Keratinocyte (primary cell): Measurements from ENCODE around the gene SBNO2. TPM values are rescaled to one million over a fixed set of nuclear protein-coding genes. Genes with fewer than 3 reads are reported as not detected.

Experiments
- DNase-seq: peaks from one replicate; pipeline ENCODE4 v3.0.0-alpha.2; 2011; ENCODE audit warnings: low read depth, missing footprints, low spot score
- FAIRE-seq: peaks from 2 replicates; lab custom pipeline; 2011; peaks lifted over from hg19 to GRCh38; lab: Jason Lieb, UNC
- H2AFZ ChIP-seq: 2 replicates; pipeline ENCODE4 v1.6.0; 2012; ENCODE audit warnings: low read length, control low read depth, inconsistent platforms; ENCODE audit not compliant: control insufficient read depth
- H3K27ac ChIP-seq: 2 replicates; pipeline ENCODE4 v1.5.1; 2011; ENCODE audit warnings: low read length; ENCODE audit not compliant: control insufficient read depth, insufficient read depth
- H3K27me3 ChIP-seq: 3 replicates; pipeline ENCODE4 v1.6.0; 2011; ENCODE audit warnings: low read length; ENCODE audit not compliant: control insufficient read depth, insufficient read depth; ENCODE audit errors: extremely low read depth
- H3K36me3 ChIP-seq, 2 experiments: 2 replicates in 1 of 2; 3 replicates in 1 of 2; pipeline ENCODE4 v1.5.1; 2011; ENCODE audit warnings: low read length in 2 of 2, mild to moderate bottlenecking in 1 of 2; ENCODE audit not compliant: control insufficient read depth in 2 of 2, insufficient read depth in 2 of 2; ENCODE audit errors: extremely low read depth in 1 of 2
- H3K4me1 ChIP-seq: 3 replicates; pipeline ENCODE4 v1.5.1; 2011; ENCODE audit warnings: low read length; ENCODE audit not compliant: control insufficient read depth, insufficient read depth; ENCODE audit errors: extremely low read depth
- H3K4me2 ChIP-seq: 3 replicates; pipeline ENCODE4 v1.6.0; 2011; ENCODE audit warnings: low read depth, low read length; ENCODE audit not compliant: control insufficient read depth, insufficient read depth; ENCODE audit errors: extremely low read depth
- H3K4me3 ChIP-seq, 3 experiments: fragments of 200-600 bp in 1 of 3; sonication (generic) in 1 of 3; 2 replicates in 2 of 3; 3 replicates in 1 of 3; pipeline ENCODE4 v1.5.1; 2011 to 2016; ENCODE audit warnings: low read length in 3 of 3, mild to moderate bottlenecking in 3 of 3, control low read depth in 2 of 3, inconsistent platforms in 1 of 3, low read depth in 1 of 3, mixed read lengths in 1 of 3, mixed run types in 1 of 3, moderate library complexity in 1 of 3; ENCODE audit not compliant: control insufficient read depth in 2 of 3, insufficient read depth in 2 of 3; ENCODE audit errors: extremely low read depth in 1 of 3
- H3K79me2 ChIP-seq: 2 replicates; pipeline ENCODE4 v1.6.0; 2012; ENCODE audit warnings: low read length; ENCODE audit not compliant: control insufficient read depth, insufficient read depth
- H3K9ac ChIP-seq: 3 replicates; pipeline ENCODE4 v1.6.0; 2011; ENCODE audit warnings: low read length; ENCODE audit not compliant: control insufficient read depth, insufficient read depth; ENCODE audit errors: extremely low read depth
- H3K9me1 ChIP-seq: 3 replicates; pipeline ENCODE4 v1.6.0; 2011; ENCODE audit warnings: low read length; ENCODE audit not compliant: control insufficient read depth, insufficient read depth; ENCODE audit errors: extremely low read depth
- H3K9me3 ChIP-seq: 2 replicates; pipeline ENCODE4 v1.5.1; 2012; ENCODE audit warnings: low read depth, low read length; ENCODE audit not compliant: control insufficient read depth
- H4K20me1 ChIP-seq: 3 replicates; pipeline ENCODE4 v1.6.0; 2011; ENCODE audit warnings: low read length; ENCODE audit not compliant: control insufficient read depth, insufficient read depth; ENCODE audit errors: extremely low read depth
- EZH2 ChIP-seq: IDR thresholded peaks from one replicate; pipeline ENCODE4 v1.6.1; 2012; ENCODE audit warnings: inconsistent platforms, mild to moderate bottlenecking, low read length, moderate library complexity
- dilution Hi-C: fragments of 300-500 bp; cut with MboI; formaldehyde crosslinking; loops from one replicate; pipeline ENCODE4 v1.7.0; 2020; ENCODE audit warnings: low sequenced_read_pairs; ENCODE audit not compliant: extremely low pct_ligation_motif_present
- polyA plus RNA-seq, 5 experiments: library from polyadenylated mRNA; depleted of rRNA in 3 of 5; stranded (reverse) in 3 of 5; stranded (forward) in 1 of 5; unstranded in 1 of 5; fragments of >200 nt; gene quantifications; 1 replicate in 1 of 5; 2 replicates in 3 of 5; 3 replicates in 1 of 5; pipeline versions ENCODE4 v1.2.1 to v1.2.3, GENCODE V29; 2011 to 2012; ENCODE audit warnings: missing spikeins in 2 of 5, low read depth in 1 of 5, low replicate concordance in 1 of 5
- TF ChIP-seq, protein P1 (sequence below), 3 experiments: IDR thresholded peaks in 1 of 3; conservative IDR thresholded peaks in 1 of 3; optimal IDR thresholded peaks in 1 of 3; 2 replicates in 2 of 3; 3 replicates in 1 of 3; pipeline versions ENCODE3 to v1.5.1; 2011; ENCODE audit warnings: low read length in 3 of 3, mild to moderate bottlenecking in 3 of 3, moderate library complexity in 2 of 3, control low read depth in 1 of 3, inconsistent platforms in 1 of 3; ENCODE audit not compliant: insufficient read depth in 2 of 3; ENCODE audit errors: extremely low read depth in 1 of 3

SBNO2 gene
- polyA plus RNA-seq, 1 donor (not counting 4 experiments of a cell fraction or from before 2014, with no cell fraction given), result 10.9 TPM

DNA sequence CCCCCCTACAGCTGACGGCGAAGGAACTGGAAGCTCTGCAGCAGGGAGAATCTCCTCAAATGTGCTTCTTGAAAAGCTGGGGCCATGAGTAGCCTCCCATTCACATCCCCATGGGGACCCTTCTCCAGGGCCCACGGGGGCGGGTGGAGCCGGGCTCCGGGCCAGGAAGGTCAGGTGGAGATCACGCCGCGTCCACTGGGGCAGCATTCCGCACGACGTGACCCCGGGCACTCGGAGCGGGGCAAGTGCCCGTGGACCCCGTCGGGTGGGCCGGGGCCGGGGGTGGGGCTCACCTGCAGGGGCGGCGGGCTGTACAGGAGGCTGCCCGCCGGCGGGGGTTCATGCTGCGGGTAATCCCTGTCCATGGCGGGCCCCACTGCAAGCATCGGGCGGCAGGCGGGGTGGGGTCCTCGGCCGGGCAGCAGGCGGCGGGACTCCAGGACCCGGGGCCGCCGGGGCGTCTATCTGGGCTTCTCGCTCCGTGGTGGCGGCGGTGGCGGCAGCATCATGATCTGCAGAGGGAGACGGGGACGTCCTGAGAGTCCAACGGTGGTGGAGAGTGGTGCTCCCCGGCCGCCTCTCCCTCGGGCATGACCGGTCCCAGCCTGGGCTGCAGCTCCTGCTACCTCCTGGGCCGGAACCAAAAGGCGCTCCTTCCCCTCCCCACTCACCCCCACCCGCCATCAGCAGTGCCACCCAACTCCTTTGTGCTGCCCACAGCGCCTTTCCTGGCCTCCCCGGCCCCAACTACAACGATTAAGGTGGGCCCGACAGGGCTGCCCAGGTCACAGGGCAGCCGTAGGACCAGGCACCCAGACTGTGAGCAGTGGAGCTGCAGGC lies 20.0 kb downstream of the SBNO2 start:
- dilution Hi-C loops, result no loop called here
- peaks cover 73% of the 10 kb centered on the region for H3K79me2 ChIP-seq
- DNase-seq, result no peak
- H3K9me3 ChIP-seq, result no peaks in the 10 kb centered on the region
- H3K36me3 ChIP-seq, result peaks cover 21 to 32% of the 10 kb centered on the region in 2 experiments
- TF ChIP-seq, protein P1, sequence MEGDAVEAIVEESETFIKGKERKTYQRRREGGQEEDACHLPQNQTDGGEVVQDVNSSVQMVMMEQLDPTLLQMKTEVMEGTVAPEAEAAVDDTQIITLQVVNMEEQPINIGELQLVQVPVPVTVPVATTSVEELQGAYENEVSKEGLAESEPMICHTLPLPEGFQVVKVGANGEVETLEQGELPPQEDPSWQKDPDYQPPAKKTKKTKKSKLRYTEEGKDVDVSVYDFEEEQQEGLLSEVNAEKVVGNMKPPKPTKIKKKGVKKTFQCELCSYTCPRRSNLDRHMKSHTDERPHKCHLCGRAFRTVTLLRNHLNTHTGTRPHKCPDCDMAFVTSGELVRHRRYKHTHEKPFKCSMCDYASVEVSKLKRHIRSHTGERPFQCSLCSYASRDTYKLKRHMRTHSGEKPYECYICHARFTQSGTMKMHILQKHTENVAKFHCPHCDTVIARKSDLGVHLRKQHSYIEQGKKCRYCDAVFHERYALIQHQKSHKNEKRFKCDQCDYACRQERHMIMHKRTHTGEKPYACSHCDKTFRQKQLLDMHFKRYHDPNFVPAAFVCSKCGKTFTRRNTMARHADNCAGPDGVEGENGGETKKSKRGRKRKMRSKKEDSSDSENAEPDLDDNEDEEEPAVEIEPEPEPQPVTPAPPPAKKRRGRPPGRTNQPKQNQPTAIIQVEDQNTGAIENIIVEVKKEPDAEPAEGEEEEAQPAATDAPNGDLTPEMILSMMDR (optimal IDR thresholded peaks at IDR 0.05 in 1 of 3, IDR thresholded peaks at IDR 0.05 in 1 of 3, conservative IDR thresholded peaks at IDR 0.05 in 1 of 3; ENCODE audit: extremely low read depth in 1 of 3, insufficient read depth in 2 of 3, low read length in 3 of 3), result no peak
- no peak for TF ChIP-seq EZH2
- H3K4me3 ChIP-seq, result no peak overlapping the region
- no peak for FAIRE-seq
- no peak overlapping the region for H2AFZ ChIP-seq
- H3K9ac ChIP-seq, result peak overlapping the region; percentile 63
- peaks cover 9% of the 10 kb centered on the region for H4K20me1 ChIP-seq
- no peak overlapping the region for H3K27ac ChIP-seq
- H3K27me3 ChIP-seq, result no peaks in the 10 kb centered on the region
- peaks cover 19% of the 10 kb centered on the region for H3K4me1 ChIP-seq
- peaks cover 3% of the 10 kb centered on the region for H3K9me1 ChIP-seq
- H3K4me2 ChIP-seq, result no peak overlapping the region

DNA sequence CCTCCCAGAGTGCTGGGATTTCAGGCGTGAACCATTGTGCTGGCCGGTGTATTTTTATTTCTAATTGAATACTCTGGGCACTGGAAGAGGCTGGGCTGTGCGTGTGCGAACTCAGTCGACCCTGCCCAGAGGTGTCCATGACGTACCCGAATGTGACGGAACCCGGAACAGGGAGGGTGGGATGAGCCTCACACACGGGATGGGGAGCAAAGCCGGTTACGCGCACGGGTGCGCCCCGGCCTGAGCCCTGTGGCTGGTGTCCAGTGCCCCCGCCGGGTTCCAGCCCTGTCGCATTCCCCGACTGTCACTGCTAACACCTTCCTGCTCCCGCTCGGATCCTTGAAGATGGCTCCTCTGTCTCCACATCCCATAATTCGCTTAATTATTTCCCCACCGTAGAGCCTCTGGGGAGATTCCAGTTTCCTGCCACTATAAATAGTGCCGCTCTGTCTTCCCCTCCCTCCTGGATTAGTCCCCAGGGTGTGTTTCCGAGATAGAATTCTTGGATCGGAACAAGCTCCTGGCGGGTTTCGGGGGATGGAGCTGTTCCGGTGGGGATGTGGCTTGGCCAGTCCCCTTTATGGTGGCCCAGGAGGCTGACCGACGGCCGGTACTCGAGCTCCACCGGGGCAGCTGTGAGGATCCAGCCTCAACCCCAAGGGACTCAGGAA lies 22.0 kb downstream of the SBNO2 start:
- peaks cover 19% of the 10 kb centered on the region for H3K4me1 ChIP-seq
- H4K20me1 ChIP-seq, result peaks cover 4% of the 10 kb centered on the region
- H3K9ac ChIP-seq, result no peak overlapping the region
- no peak overlapping the region for H3K4me3 ChIP-seq
- dilution Hi-C loops, result no loop called here
- TF ChIP-seq, protein P1 (optimal IDR thresholded peaks at IDR 0.05 in 1 of 3, IDR thresholded peaks at IDR 0.05 in 1 of 3, conservative IDR thresholded peaks at IDR 0.05 in 1 of 3; ENCODE audit: extremely low read depth in 1 of 3, insufficient read depth in 2 of 3, low read length in 3 of 3), result no peak
- TF ChIP-seq EZH2, result no peak
- H3K4me2 ChIP-seq, result no peak overlapping the region
- no peaks in the 10 kb centered on the region for H3K9me3 ChIP-seq
- H3K79me2 ChIP-seq, result peaks cover 54% of the 10 kb centered on the region
- no peak overlapping the region for H2AFZ ChIP-seq
- no peaks in the 10 kb centered on the region for H3K27me3 ChIP-seq
- FAIRE-seq, result no peak
- no peak for DNase-seq
- H3K9me1 ChIP-seq, result peaks cover 3% of the 10 kb centered on the region
- H3K27ac ChIP-seq, result no peak overlapping the region
- H3K36me3 ChIP-seq, result peaks cover 26 to 33% of the 10 kb centered on the region in 2 experiments
